GM12878 (cell line): ENCODE data around the gene DCAF6. TPM values are rescaled to one million over a fixed set of nuclear protein-coding genes. Genes with fewer than 3 reads are reported as not detected.

Experiments used
- ATAC-seq: fragments of 200-7000 bp; cut with Tn5 transposase; 3 replicates; pipeline ENCODE4 v1.9.1; 2020; ENCODE audit warnings: mild to moderate bottlenecking, moderate library complexity
- BruUV-seq: library from RNA; stranded (reverse); fragments of 400-500 nt; replicated peaks from 2 replicates; lab custom pipeline; 2021; lab: Mats Ljungman, UMichigan
- CTCF ChIA-PET: fragments of 300-600 bp; sonication (Branson Sonifier 250); formaldehyde crosslinking; extraction: SDS; loops from one replicate; lab custom pipeline; 2021; ENCODE audit warnings: inconsistent platforms; lab: Yijun Ruan, JAX
- POLR2A ChIA-PET: fragments of 350-600 bp; formaldehyde crosslinking; extraction: SDS; loops from one replicate; lab custom pipeline; 2021; ENCODE audit warnings: inconsistent platforms; lab: Charles Lee
- RAD21 ChIA-PET: fragments of 300-600 bp; sonication (Branson Sonifier 250); formaldehyde crosslinking; loops from one replicate; lab custom pipeline; 2023; ENCODE audit warnings: antibody characterized with exemption; ENCODE audit not compliant: unreplicated experiment; lab: Charles Lee
- SMC1A ChIA-PET: fragments of 300-600 bp; sonication (Branson Sonifier 250); formaldehyde crosslinking; loops from one replicate; lab custom pipeline; 2023; ENCODE audit not compliant: unreplicated experiment, uncharacterized antibody; lab: Charles Lee
- DNase-seq: peaks from one replicate; pipeline ENCODE4 v3.0.0-alpha.2; 2011; ENCODE audit warnings: low read depth, low spot score
- FAIRE-seq: peaks from 3 replicates; lab custom pipeline; 2011; peaks lifted over from hg19 to GRCh38; lab: Jason Lieb, UNC
- H2AFZ ChIP-seq: 2 replicates; pipeline ENCODE4 v1.6.0; 2011; ENCODE audit warnings: low read depth, low read length, control low read depth; ENCODE audit not compliant: control insufficient read depth
- H3K27ac ChIP-seq: 2 replicates; pipeline ENCODE4 v1.5.1; 2011; ENCODE audit warnings: control low read depth; ENCODE audit not compliant: control insufficient read depth, insufficient read depth
- H3K27me3 ChIP-seq, 2 experiments: replicated peaks in 1 of 2; 2 replicates each; pipeline versions ENCODE4 v1.6.0 to v1.6.1; 2011; ENCODE audit warnings: low read length in 1 of 2; ENCODE audit not compliant: control insufficient read depth in 2 of 2, insufficient read depth in 2 of 2
- H3K36me3 ChIP-seq, 2 experiments: 2 replicates each; pipeline ENCODE4 v1.5.1; 2011; ENCODE audit warnings: low read length in 1 of 2; ENCODE audit not compliant: control insufficient read depth in 2 of 2, insufficient read depth in 2 of 2
- H3K4me1 ChIP-seq: 2 replicates; pipeline ENCODE4 v1.6.1; 2011; ENCODE audit warnings: mild to moderate bottlenecking, low read length, moderate library complexity, mixed read lengths; ENCODE audit not compliant: control insufficient read depth, insufficient read depth
- H3K4me2 ChIP-seq: 2 replicates; pipeline ENCODE4 v1.6.0; 2011; ENCODE audit warnings: control low read depth; ENCODE audit not compliant: control insufficient read depth, insufficient read depth
- H3K4me3 ChIP-seq: fragments of 200-600 bp; sonication (generic); 2 replicates; pipeline ENCODE4 v1.5.1; 2016
- H3K79me2 ChIP-seq: 2 replicates; pipeline ENCODE4 v1.6.0; 2011; ENCODE audit warnings: low read length; ENCODE audit not compliant: control insufficient read depth, insufficient read depth
- H3K9ac ChIP-seq: 2 replicates; pipeline ENCODE4 v1.8.0; 2011; ENCODE audit warnings: low read length, control low read depth, mixed read lengths; ENCODE audit not compliant: control insufficient read depth, insufficient read depth
- H3K9me3 ChIP-seq: replicated peaks from 3 replicates; pipeline ENCODE4 v1.5.1; 2011; ENCODE audit warnings: mild to moderate bottlenecking, low read length; ENCODE audit not compliant: control insufficient read depth, insufficient read depth
- H4K20me1 ChIP-seq: 2 replicates; pipeline ENCODE4 v1.6.0; 2011; ENCODE audit not compliant: control insufficient read depth, insufficient read depth
- ASH2L ChIP-seq: fragments of 300-600, 200-600 bp; sonication (generic); IDR thresholded peaks from 2 replicates; pipeline ENCODE4 v1.6.1; 2017; ENCODE audit warnings: low read depth, mild to moderate bottlenecking, borderline replicate concordance
- BRCA1 ChIP-seq: IDR thresholded peaks from 2 replicates; pipeline ENCODE4 v1.6.1; 2011; ENCODE audit warnings: low read depth, low read length, improper control_type of control experiment
- CBX3 ChIP-seq: fragments of 200-600 bp; sonication (generic); IDR thresholded peaks from 2 replicates; pipeline ENCODE4 v1.6.1; 2016; ENCODE audit warnings: low read depth, borderline replicate concordance
- CHD4 ChIP-seq: fragments of 200-600 bp; sonication (generic); IDR thresholded peaks from 2 replicates; pipeline ENCODE4 v1.6.1; 2016; ENCODE audit warnings: mild to moderate bottlenecking
- DPF2 ChIP-seq: fragments of 450-650 bp; IDR thresholded peaks from 2 replicates; pipeline ENCODE4 v1.6.1; 2017; ENCODE audit warnings: mild to moderate bottlenecking
- FOS ChIP-seq: IDR thresholded peaks from 3 replicates; pipeline ENCODE4 v1.6.1; 2011; ENCODE audit warnings: borderline replicate concordance; ENCODE audit not compliant: insufficient read length; ENCODE audit errors: extremely low read depth
- IRF3 ChIP-seq: fragments of 450-650 bp; IDR thresholded peaks from 2 replicates; pipeline ENCODE4 v1.6.1; 2014; ENCODE audit warnings: mild to moderate bottlenecking
- IRF4 ChIP-seq: IDR thresholded peaks from 2 replicates; pipeline ENCODE4 v1.6.1; 2011; ENCODE audit warnings: low read depth, low read length
- NFIC ChIP-seq: IDR thresholded peaks from 2 replicates; pipeline ENCODE4 v1.6.1; 2012; ENCODE audit warnings: low read depth, mild to moderate bottlenecking, inconsistent platforms, low read length, moderate library complexity
- NFYB ChIP-seq: IDR thresholded peaks from 2 replicates; pipeline ENCODE4 v1.6.1; 2011; ENCODE audit warnings: low read depth, mild to moderate bottlenecking, low read length, improper control_type of control experiment, moderate library complexity; ENCODE audit not compliant: insufficient read depth
- RAD21 ChIP-seq: IDR thresholded peaks from 2 replicates; pipeline ENCODE4 v1.6.1; 2011; ENCODE audit warnings: mild to moderate bottlenecking, low read depth, low read length, moderate library complexity; ENCODE audit not compliant: insufficient read depth
- RELA ChIP-seq: fragments of 450-650 bp; IDR thresholded peaks from 2 replicates; pipeline ENCODE4 v1.8.0; 2014; ENCODE audit warnings: borderline replicate concordance; ENCODE audit not compliant: partially characterized antibody
- SIN3A ChIP-seq: IDR thresholded peaks from 2 replicates; pipeline ENCODE4 v1.6.1; 2012; ENCODE audit warnings: low read depth, low read length, improper control_type of control experiment
- SKIL ChIP-seq: fragments of 450-650 bp; IDR thresholded peaks from 2 replicates; pipeline ENCODE4 v1.6.1; 2017; ENCODE audit warnings: mild to moderate bottlenecking, low read depth, inconsistent platforms; ENCODE audit not compliant: poor library complexity, severe bottlenecking
- STAT3 ChIP-seq: IDR thresholded peaks from 2 replicates; pipeline ENCODE4 v1.6.1; 2011; ENCODE audit warnings: low read depth, low read length, improper control_type of control experiment
- SUZ12 ChIP-seq: fragments of 200-600 bp; sonication (generic); IDR thresholded peaks from one replicate; pipeline ENCODE4 v1.6.1; 2018; ENCODE audit warnings: antibody characterized with exemption, mild to moderate bottlenecking; ENCODE audit not compliant: unreplicated experiment
- YY1 ChIP-seq: IDR thresholded peaks from 2 replicates; pipeline ENCODE4 v1.6.1; 2011; ENCODE audit warnings: low read depth, mild to moderate bottlenecking, low read length
- ZNF24 ChIP-seq: fragments of 450-650 bp; IDR thresholded peaks from 2 replicates; pipeline ENCODE4 v1.6.1; 2017; ENCODE audit warnings: antibody characterized with exemption, mild to moderate bottlenecking
- ZNF622 ChIP-seq: fragments of 450-650 bp; IDR thresholded peaks from 2 replicates; pipeline ENCODE4 v1.6.1; 2017; ENCODE audit warnings: mild to moderate bottlenecking, inconsistent platforms
- in situ Hi-C: fragments of 300-500 bp; cut with MboI; formaldehyde crosslinking; loops from 9 replicates; pipeline ENCODE4 v1.14.3; 2018; ENCODE audit warnings: mixed read lengths
- intact Hi-C: fragments of 100-400 bp; cut with micrococcal nuclease; formaldehyde crosslinking; loops from one replicate; pipeline ENCODE4 v1.14.2; 2022; ENCODE audit not compliant: unreplicated experiment
- polyA plus RNA-seq, 11 experiments: library from polyadenylated mRNA; depleted of rRNA in 4 of 11; unstranded in 6 of 11; stranded (reverse) in 5 of 11; fragments of >200 nt; fragmentation: Nextera tagmentation in 4 of 11; fragmentation: Illumina TruSeq in 1 of 11; extraction: Ambion mirVana in 4 of 11; extraction: Trizol in 1 of 11; gene quantifications; 1 replicate in 1 of 11; 2 replicates in 10 of 11; pipeline versions ENCODE4 v1.2.1 to v1.2.3, GENCODE V29; 2011 to 2016; ENCODE audit warnings: inconsistent platforms in 2 of 11, missing spikeins in 2 of 11, low read depth in 1 of 11
- total RNA-seq, 4 experiments: library from RNA; depleted of rRNA in 3 of 4; stranded (reverse); fragments of >200 nt in 3 of 4; fragmentation: Illumina TruSeq in 1 of 4; extraction: Trizol in 1 of 4; gene quantifications; 2 replicates each; pipeline versions ENCODE4 v1.2.1 to v1.2.3, GENCODE V29; 2013 to 2021
- TF ChIP-seq, protein P1 (sequence below): fragments of 450-650 bp; formaldehyde crosslinking; IDR thresholded peaks from 2 replicates; pipeline ENCODE4 v1.5.0; 2022; ENCODE audit warnings: mild to moderate bottlenecking, missing genetic modification characterization

The DCAF6 gene
- total and polyA plus RNA-seq, 10 of the 15 experiments (the other 5 are each of a cell fraction or from before 2014, with no cell fraction given): 11.4 to 62.7 (median 33.0) TPM

- ChIA-PET CTCF (interaction anchor here (1.4 to 7.2 kb wide), 2 partner anchors 12 kb away, joined by 3 to 95 read pairs; no protein-coding TSS in a partner anchor), SMC1A (interaction anchor here (1.4 kb wide), 1 partner anchor 145 kb away, joined by 3 read pairs; no protein-coding TSS in a partner anchor)
- intact Hi-C loops: loop anchor here (5.0 to 10.0 kb wide), 3 partner anchors 148 to 362 kb away; partner anchors contain the start of gene SFT2D2
Observed at GRCh38 chr1:168079761-168080160, 143.3 kb downstream of the DCAF6 start.

More at GRCh38 chr1:168079761-168080160, 143.3 kb downstream of the DCAF6 start:
- no peak overlapping the region for H2AFZ ChIP-seq
- H3K9ac ChIP-seq: no peak overlapping the region
- DNase-seq (no peak), FAIRE-seq (no peak), ATAC-seq (no peak)
- POLR2A ChIA-PET: no interaction called here
- no peak overlapping the region for H3K4me2 ChIP-seq
- H4K20me1 ChIP-seq: no peaks in the 10 kb centered on the region
- H3K27ac ChIP-seq: no peak overlapping the region
- no TSS peak for BruUV-seq
- peaks cover 0 to 8% of the 10 kb centered on the region in 2 experiments; a peak in 2 of 4 replicates for H3K36me3 ChIP-seq
- H3K79me2 ChIP-seq: no peaks in the 10 kb centered on the region
- no peaks in the 10 kb centered on the region for H3K9me3 ChIP-seq
- RAD21 ChIA-PET: no interaction called here
- no peak overlapping the region for H3K4me3 ChIP-seq
- no peak for TF ChIP-seq DPF2
- TF ChIP-seq ASH2L: no peak
- TF ChIP-seq BRCA1: no peak
- no peak for TF ChIP-seq RELA
- TF ChIP-seq ZNF622: no peak
- TF ChIP-seq STAT3: no peak
- no peak for TF ChIP-seq YY1
- no peak for TF ChIP-seq SKIL
- TF ChIP-seq IRF3: no peak
- no peak for TF ChIP-seq ZNF24
- no peak for TF ChIP-seq NFIC
- TF ChIP-seq FOS: no peak
- no peak for TF ChIP-seq IRF4
- no peak for TF ChIP-seq RAD21
- TF ChIP-seq NFYB: no peak
- TF ChIP-seq CHD4: no peak
- no peak for TF ChIP-seq CBX3
- TF ChIP-seq SUZ12: no peak
- TF ChIP-seq SIN3A: no peak
- TF ChIP-seq, protein P1, sequence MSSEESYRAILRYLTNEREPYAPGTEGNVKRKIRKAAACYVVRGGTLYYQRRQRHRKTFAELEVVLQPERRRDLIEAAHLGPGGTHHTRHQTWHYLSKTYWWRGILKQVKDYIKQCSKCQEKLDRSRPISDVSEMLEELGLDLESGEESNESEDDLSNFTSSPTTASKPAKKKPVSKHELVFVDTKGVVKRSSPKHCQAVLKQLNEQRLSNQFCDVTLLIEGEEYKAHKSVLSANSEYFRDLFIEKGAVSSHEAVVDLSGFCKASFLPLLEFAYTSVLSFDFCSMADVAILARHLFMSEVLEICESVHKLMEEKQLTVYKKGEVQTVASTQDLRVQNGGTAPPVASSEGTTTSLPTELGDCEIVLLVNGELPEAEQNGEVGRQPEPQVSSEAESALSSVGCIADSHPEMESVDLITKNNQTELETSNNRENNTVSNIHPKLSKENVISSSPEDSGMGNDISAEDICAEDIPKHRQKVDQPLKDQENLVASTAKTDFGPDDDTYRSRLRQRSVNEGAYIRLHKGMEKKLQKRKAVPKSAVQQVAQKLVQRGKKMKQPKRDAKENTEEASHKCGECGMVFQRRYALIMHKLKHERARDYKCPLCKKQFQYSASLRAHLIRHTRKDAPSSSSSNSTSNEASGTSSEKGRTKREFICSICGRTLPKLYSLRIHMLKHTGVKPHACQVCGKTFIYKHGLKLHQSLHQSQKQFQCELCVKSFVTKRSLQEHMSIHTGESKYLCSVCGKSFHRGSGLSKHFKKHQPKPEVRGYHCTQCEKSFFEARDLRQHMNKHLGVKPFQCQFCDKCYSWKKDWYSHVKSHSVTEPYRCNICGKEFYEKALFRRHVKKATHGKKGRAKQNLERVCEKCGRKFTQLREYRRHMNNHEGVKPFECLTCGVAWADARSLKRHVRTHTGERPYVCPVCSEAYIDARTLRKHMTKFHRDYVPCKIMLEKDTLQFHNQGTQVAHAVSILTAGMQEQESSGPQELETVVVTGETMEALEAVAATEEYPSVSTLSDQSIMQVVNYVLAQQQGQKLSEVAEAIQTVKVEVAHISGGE (CRISPR knock-in tag): no peak
- TF ChIP-seq, all 136 proteins: peak for 0
- in situ Hi-C loops: no loop called here
- Histone ChIP-seq H3K4me1 (no peaks in the 10 kb centered on the region), H3K27me3 (no peaks in the 10 kb centered on the region)
